Activated CD4-positive, alpha-beta T cell treated with anti-CD3 and anti-CD28 coated beads, Interleukin-2, amount 10 ng/mL, durations not matched to agents 24 days and 14 days (primary cell): ENCODE data around the gene DSEL. TPM values are rescaled to one million over a fixed set of nuclear protein-coding genes. Genes with fewer than 3 reads are reported as not detected.

Source experiments
- DNase-seq: peaks from one replicate; pipeline ENCODE4 v3.0.0; 2022
- H3K27ac Mint-ChIP-seq: one replicate; pipeline ENCODE4 v1.8.0; 2022; ENCODE audit warnings: mild to moderate bottlenecking, mixed read lengths
- H3K27me3 Mint-ChIP-seq: one replicate; pipeline ENCODE4 v1.8.0; 2022; ENCODE audit warnings: mixed read lengths
- H3K36me3 Mint-ChIP-seq: one replicate; pipeline ENCODE4 v1.8.0; 2022; ENCODE audit warnings: low read depth, mild to moderate bottlenecking, mixed read lengths
- H3K4me1 Mint-ChIP-seq: one replicate; pipeline ENCODE4 v1.8.0; 2021; ENCODE audit warnings: mixed read lengths
- H3K4me3 Mint-ChIP-seq: one replicate; pipeline ENCODE4 v1.8.0; 2022; ENCODE audit warnings: mild to moderate bottlenecking, moderate library complexity, mixed read lengths
- H3K9me3 Mint-ChIP-seq: one replicate; pipeline ENCODE4 v1.8.0; 2021; ENCODE audit warnings: mixed read lengths
- intact Hi-C: fragments of 100-400 bp; cut with micrococcal nuclease; formaldehyde crosslinking; loops from one replicate; pipeline ENCODE4 v1.15.1; 2023
- total RNA-seq: library from RNA; stranded (reverse); gene quantifications from 2 replicates; pipeline ENCODE4 v1.2.3, GENCODE V29; 2022

Gene DSEL
- total RNA-seq, 1 donor from 2014 or later: not detected

GRCh38 chr18:67483237-67483636, 33.3 kb downstream of the DSEL start:
- Mint-ChIP-seq H3K4me3 (no peak overlapping the region), H3K36me3 (no peaks in the 10 kb centered on the region), H3K27ac (no peak overlapping the region), H3K4me1 (no peaks in the 10 kb centered on the region), H3K27me3 (no peaks in the 10 kb centered on the region), H3K9me3 (no peaks in the 10 kb centered on the region)
- no peak for DNase-seq
- intact Hi-C loops: no loop called here

GRCh38 chr18:67478249-67478648, 38.3 kb downstream of the DSEL start:
- no peak for DNase-seq
- Mint-ChIP-seq H3K9me3 (no peaks in the 10 kb centered on the region), H3K27me3 (no peaks in the 10 kb centered on the region), H3K36me3 (no peaks in the 10 kb centered on the region), H3K4me1 (no peaks in the 10 kb centered on the region), H3K27ac (no peak overlapping the region), H3K4me3 (no peak overlapping the region)
- intact Hi-C loops: no loop called here

GRCh38 chr18:67477522-67477921, 39.0 kb downstream of the DSEL start:
- H3K4me3 Mint-ChIP-seq: no peak overlapping the region
- H3K4me1 Mint-ChIP-seq: no peaks in the 10 kb centered on the region
- DNase-seq: no peak
- H3K27ac Mint-ChIP-seq: no peak overlapping the region
- H3K9me3 Mint-ChIP-seq: no peaks in the 10 kb centered on the region
- no peaks in the 10 kb centered on the region for H3K36me3 Mint-ChIP-seq
- no peaks in the 10 kb centered on the region for H3K27me3 Mint-ChIP-seq
- intact Hi-C loops: no loop called here

- Mint-ChIP-seq H3K27me3 (no peaks in the 10 kb centered on the region), H3K4me3 (no peak overlapping the region), H3K4me1 (no peaks in the 10 kb centered on the region), H3K27ac (no peak overlapping the region), H3K9me3 (no peaks in the 10 kb centered on the region), H3K36me3 (no peaks in the 10 kb centered on the region)
- DNase-seq: no peak
- intact Hi-C loops: no loop called here
Measured at GRCh38 chr18:67476585-67476984, 39.9 kb downstream of the DSEL start.

GRCh38 chr18:67475673-67476072, 40.8 kb downstream of the DSEL start:
- intact Hi-C loops: no loop called here
- Mint-ChIP-seq H3K4me1 (no peaks in the 10 kb centered on the region), H3K27me3 (no peaks in the 10 kb centered on the region), H3K27ac (no peak overlapping the region), H3K36me3 (no peaks in the 10 kb centered on the region), H3K9me3 (no peaks in the 10 kb centered on the region), H3K4me3 (no peak overlapping the region)
- DNase-seq: no peak

GRCh38 chr18:67468038-67468437, 48.5 kb downstream of the DSEL start:
- Mint-ChIP-seq H3K27me3 (no peaks in the 10 kb centered on the region), H3K4me1 (no peaks in the 10 kb centered on the region), H3K27ac (no peak overlapping the region), H3K4me3 (no peak overlapping the region), H3K9me3 (no peaks in the 10 kb centered on the region), H3K36me3 (no peaks in the 10 kb centered on the region)
- intact Hi-C loops: no loop called here
- DNase-seq: no peak

- DNase-seq: no peak
- intact Hi-C loops: no loop called here
- H3K27ac Mint-ChIP-seq: no peak overlapping the region
- H3K4me1 Mint-ChIP-seq: no peaks in the 10 kb centered on the region
- H3K27me3 Mint-ChIP-seq: no peaks in the 10 kb centered on the region
- H3K4me3 Mint-ChIP-seq: no peak overlapping the region
- H3K36me3 Mint-ChIP-seq: no peaks in the 10 kb centered on the region
- no peaks in the 10 kb centered on the region for H3K9me3 Mint-ChIP-seq
Measured at GRCh38 chr18:67467188-67467587, 49.3 kb downstream of the DSEL start.

- no peaks in the 10 kb centered on the region for H3K4me1 Mint-ChIP-seq
- no peak overlapping the region for H3K27ac Mint-ChIP-seq
- intact Hi-C loops: no loop called here
- no peaks in the 10 kb centered on the region for H3K36me3 Mint-ChIP-seq
- no peaks in the 10 kb centered on the region for H3K27me3 Mint-ChIP-seq
- H3K9me3 Mint-ChIP-seq: no peaks in the 10 kb centered on the region
- DNase-seq: no peak
- H3K4me3 Mint-ChIP-seq: no peak overlapping the region
Measured at GRCh38 chr18:67464499-67464898, 52.0 kb downstream of the DSEL start.

- no peak overlapping the region for H3K27ac Mint-ChIP-seq
- H3K36me3 Mint-ChIP-seq: no peaks in the 10 kb centered on the region
- H3K4me1 Mint-ChIP-seq: no peaks in the 10 kb centered on the region
- intact Hi-C loops: no loop called here
- no peaks in the 10 kb centered on the region for H3K27me3 Mint-ChIP-seq
- no peak for DNase-seq
- H3K9me3 Mint-ChIP-seq: no peaks in the 10 kb centered on the region
- H3K4me3 Mint-ChIP-seq: no peak overlapping the region
Measured at GRCh38 chr18:67463829-67464228, 52.7 kb downstream of the DSEL start.

GRCh38 chr18:67456711-67457110, 59.8 kb downstream of the DSEL start:
- no peak for DNase-seq
- Mint-ChIP-seq H3K9me3 (no peaks in the 10 kb centered on the region), H3K27ac (no peak overlapping the region), H3K36me3 (no peaks in the 10 kb centered on the region), H3K4me3 (no peak overlapping the region), H3K27me3 (no peaks in the 10 kb centered on the region), H3K4me1 (no peaks in the 10 kb centered on the region)
- intact Hi-C loops: no loop called here
